ENCODE data around the gene THAP10. TPM values are rescaled to one million over a fixed set of nuclear protein-coding genes. Genes with fewer than 3 reads are reported as not detected.
"Not testable (repeated sequence)": the region's sequence is repeated elsewhere in the genome, so short reads cannot be mapped to it uniquely, and the experiment has no call there.

Gene THAP10
- not detected for total RNA-seq
- polyA plus RNA-seq: not detected
- 0 reads per million in 6 experiments for total RNA-seq

DNA sequence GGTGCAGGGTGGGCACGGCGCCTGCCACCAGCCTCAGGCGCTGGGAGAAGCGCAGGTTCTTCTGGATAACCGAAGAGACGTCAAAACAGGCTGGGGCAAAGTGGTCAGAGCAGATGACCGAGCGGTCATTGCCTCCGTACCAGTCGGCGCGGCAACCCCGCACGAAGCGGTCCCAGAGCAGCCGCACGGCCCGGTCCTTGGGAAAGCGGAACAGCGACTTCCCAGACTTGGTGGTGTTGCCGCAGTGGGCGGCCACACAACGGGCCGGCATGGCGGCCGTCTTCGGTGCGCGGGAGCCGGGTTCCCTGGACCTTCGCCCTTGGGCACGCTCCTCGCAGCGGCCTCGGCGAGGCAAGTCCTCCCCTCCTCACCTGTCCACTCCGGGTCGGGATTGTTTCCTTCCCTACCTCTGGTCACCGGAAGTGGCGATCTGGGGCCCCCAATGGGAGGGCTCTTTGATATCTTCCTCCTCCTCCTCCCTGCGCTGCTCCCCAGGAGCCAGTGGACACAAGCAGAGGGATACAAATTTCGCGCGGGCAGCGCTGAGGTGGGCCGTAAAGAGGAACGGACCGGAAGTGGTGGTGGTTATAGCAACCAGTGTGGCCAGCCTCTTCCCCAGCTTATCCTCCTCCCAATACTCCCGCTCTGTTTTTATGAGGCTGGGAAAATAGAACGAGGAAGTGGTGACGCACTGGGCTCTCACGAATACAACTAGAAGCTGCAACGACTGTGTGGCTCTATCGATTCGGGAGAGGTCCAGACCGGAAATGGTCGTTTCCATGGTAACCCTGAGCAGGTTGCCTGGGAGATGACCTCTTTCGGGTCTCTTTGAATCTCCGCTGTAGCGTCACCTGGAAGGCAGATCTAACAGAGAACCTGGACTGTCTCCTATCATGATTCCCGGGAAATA lies at the start of gene THAP10, which contains the start of gene LRRC49:
Gene THAP10, minus strand, starts transcription at position 432 of the 910 bp plus-strand sequence. Its CDS starts 161 bp downstream, at position 271.
Gene LRRC49, plus strand, starts transcription at position 825 of the 910 bp plus-strand sequence. Its CDS starts 69 bp downstream, at position 894.
- H3K4me3 Mint-ChIP-seq: peak within 1 kb of the TSS; percentile 71 to 87 (median 84)
- H3K27ac Mint-ChIP-seq: peak within 1 kb of the TSS in 1 of 10 donors; percentile 48
- POLR2A ChIA-PET: interaction anchor here (0.5 kb wide), 1 partner anchor 1217 kb away, joined by 4 read pairs; no protein-coding TSS in a partner anchor
- peaks cover 0 to 10% (median 0%) of the 10 kb centered on the region in 3 donors for H3K36me3 Mint-ChIP-seq
- DNase-seq (peak in 4 of 10 donors; percentile 2 to 9 (median 7)), ATAC-seq (peak; percentile 17 to 43)
- peaks cover 4 to 13% (median 11%) of the 10 kb centered on the region in 4 donors for H3K4me1 Mint-ChIP-seq
- H3K27me3 Mint-ChIP-seq: peaks cover 41 to 72% (median 53%) of the 10 kb centered on the region in 5 donors
- H3K9me3 Mint-ChIP-seq: peaks cover 0 to 11% (median 0%) of the 10 kb centered on the region in 9 donors

DNA sequence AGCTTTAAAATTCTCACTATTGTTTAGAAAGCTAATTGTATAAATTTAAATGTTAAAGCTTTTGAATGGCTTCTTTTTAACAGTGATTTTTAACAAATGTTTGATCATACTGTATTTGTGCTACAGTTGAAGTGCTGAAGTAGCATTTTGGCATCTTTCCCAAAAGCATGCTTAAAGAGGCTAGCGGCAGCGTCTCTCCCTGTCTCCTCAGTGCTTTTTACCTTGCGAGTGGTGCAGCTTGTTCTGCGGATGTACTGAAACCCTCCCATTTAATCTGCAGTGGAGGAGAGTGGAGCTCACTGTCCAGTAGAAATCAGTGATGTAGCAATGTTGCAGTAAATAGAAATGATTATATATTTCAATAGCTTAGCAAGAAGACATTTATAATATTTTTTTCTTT lies 44.1 kb upstream of the THAP10 start:
- ATAC-seq: no peak
- POLR2A ChIA-PET: no interaction called here
- H3K9me3 Mint-ChIP-seq: no peaks in the 10 kb centered on the region
- peaks cover 1 to 22% (median 8%) of the 10 kb centered on the region in 5 donors for H3K27me3 Mint-ChIP-seq
- no peak overlapping the region for H3K4me3 Mint-ChIP-seq
- no peak overlapping the region for H3K27ac Mint-ChIP-seq
- H3K36me3 Mint-ChIP-seq: no peaks in the 10 kb centered on the region
- H3K4me1 Mint-ChIP-seq: no peaks in the 10 kb centered on the region
- DNase-seq: no peak

DNA sequence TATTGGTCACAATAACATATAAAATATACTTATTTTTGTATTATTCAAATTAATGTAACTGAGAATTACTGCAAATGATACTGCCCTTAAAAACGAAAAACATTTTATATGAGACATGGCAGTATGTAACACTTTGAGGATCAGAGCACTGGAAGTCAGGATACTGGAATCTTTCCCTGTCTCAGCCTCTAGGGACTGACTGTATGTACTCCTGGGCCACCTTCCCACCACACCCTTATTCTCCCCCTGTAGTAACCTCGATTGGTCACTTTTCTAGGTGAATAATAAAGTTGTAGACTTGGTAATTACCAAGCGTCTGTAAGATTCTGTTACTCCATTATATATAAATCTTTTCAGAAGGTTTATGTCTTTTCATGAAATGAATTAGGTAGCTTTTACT lies 43.4 kb upstream of the THAP10 start:
- POLR2A ChIA-PET: no interaction called here
- Mint-ChIP-seq H3K9me3 (no peaks in the 10 kb centered on the region), H3K27ac (no peak overlapping the region), H3K36me3 (no peaks in the 10 kb centered on the region), H3K4me3 (no peak overlapping the region), H3K27me3 (peaks cover 1 to 29% (median 9%) of the 10 kb centered on the region in 5 donors), H3K4me1 (no peaks in the 10 kb centered on the region)
- no peak for ATAC-seq
- DNase-seq: no peak

DNA sequence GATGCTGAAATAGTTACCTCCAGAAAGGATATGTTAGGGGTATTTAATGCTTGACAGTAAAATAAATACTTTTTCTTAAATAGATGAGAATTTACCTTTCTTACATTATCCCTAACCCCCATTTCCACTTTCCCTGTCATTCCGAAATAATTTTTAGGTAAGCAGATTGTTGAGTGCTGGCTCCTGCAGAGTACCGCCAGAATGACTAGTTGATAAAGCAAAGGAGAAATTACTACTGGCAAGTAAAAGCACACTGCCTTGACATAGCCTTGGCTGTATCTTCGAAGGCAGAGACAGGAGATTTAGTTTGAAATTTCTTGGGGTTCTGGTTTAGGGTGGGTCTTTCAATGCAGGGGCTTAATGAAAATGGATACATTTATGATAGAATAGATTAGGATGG lies 41.2 kb upstream of the THAP10 start:
- no peak overlapping the region for H3K4me3 Mint-ChIP-seq
- ATAC-seq (no peak), DNase-seq (no peak)
- H3K4me1 Mint-ChIP-seq: no peaks in the 10 kb centered on the region
- peaks cover 0 to 3% (median 0%) of the 10 kb centered on the region in 3 donors for H3K36me3 Mint-ChIP-seq
- H3K27ac Mint-ChIP-seq: no peak overlapping the region
- H3K9me3 Mint-ChIP-seq: no peaks in the 10 kb centered on the region
- H3K27me3 Mint-ChIP-seq: peaks cover 14 to 51% (median 21%) of the 10 kb centered on the region in 5 donors
- POLR2A ChIA-PET: no interaction called here

DNA sequence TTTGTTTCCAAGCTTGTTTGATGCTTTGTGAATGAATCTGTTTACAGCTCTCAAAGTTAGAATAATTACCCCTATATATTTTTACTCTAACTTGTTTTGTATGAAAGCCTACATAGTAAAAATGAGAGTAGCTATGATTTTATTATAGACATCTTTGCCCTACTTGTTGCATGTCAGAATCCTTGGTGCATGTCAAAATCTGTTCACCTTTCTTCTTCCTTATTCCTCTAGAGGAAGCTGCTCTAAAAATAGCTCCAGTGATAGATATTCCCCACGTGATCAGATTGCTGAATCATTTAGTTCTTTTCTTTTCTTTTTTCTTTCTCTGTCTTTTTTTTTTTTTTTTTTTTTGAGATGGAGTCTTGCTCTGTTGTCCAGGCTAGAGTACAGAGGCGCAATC lies 40.2 kb upstream of the THAP10 start:
- H3K27me3 Mint-ChIP-seq: peaks cover 15 to 59% (median 21%) of the 10 kb centered on the region in 5 donors
- no peak for DNase-seq
- no peaks in the 10 kb centered on the region for H3K9me3 Mint-ChIP-seq
- no peak overlapping the region for H3K4me3 Mint-ChIP-seq
- POLR2A ChIA-PET: no interaction called here
- no peaks in the 10 kb centered on the region for H3K4me1 Mint-ChIP-seq
- ATAC-seq: no peak
- H3K36me3 Mint-ChIP-seq: peaks cover 0 to 3% (median 0%) of the 10 kb centered on the region in 3 donors
- H3K27ac Mint-ChIP-seq: no peak overlapping the region

DNA sequence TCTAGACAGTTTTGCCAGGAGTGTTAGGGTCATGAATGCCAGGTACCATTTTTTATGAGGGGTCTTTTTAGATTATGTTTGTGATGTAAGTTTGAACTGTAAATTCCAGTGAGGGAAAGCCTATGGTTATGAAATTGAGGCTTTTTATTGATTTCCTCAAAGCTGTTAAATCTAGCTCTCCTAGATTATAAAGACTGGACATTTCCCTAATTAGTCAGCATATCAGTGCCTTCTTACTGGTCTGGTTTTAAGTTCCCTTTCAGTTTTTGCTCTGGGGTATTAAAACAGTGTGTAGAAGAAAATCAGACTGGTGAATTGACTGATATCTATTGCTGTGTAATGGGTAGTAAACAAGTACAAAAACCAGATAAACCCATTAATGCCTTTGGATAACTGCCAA lies 39.6 kb upstream of the THAP10 start:
- peaks cover 0 to 3% (median 0%) of the 10 kb centered on the region in 3 donors for H3K36me3 Mint-ChIP-seq
- no peak overlapping the region for H3K27ac Mint-ChIP-seq
- no peak for ATAC-seq
- H3K4me3 Mint-ChIP-seq: no peak overlapping the region
- H3K4me1 Mint-ChIP-seq: no peaks in the 10 kb centered on the region
- H3K9me3 Mint-ChIP-seq: no peaks in the 10 kb centered on the region
- POLR2A ChIA-PET: no interaction called here
- peaks cover 17 to 60% (median 21%) of the 10 kb centered on the region in 5 donors for H3K27me3 Mint-ChIP-seq
- no peak for DNase-seq

DNA sequence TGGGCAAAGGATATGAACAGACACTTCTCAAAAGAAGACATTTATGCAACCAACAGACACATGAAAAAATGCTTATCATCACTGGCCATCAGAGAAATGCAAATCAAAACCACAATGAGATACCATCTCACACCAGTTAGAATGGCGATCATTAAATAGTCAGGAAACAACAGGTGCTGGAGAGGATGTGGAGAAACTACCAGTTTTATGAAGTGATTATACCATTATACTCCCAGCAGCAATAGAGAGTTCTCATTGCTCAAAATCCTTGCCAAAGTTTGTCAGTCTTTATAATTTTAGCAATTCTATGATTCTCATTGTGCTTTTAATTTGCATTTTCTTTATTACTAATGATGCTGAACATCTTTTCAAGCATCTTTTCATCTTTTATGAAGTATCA lies 34.7 kb upstream of the THAP10 start:
- DNase-seq, H3K36me3 Mint-ChIP-seq, H3K4me1 Mint-ChIP-seq, POLR2A ChIA-PET, H3K27ac Mint-ChIP-seq, H3K9me3 Mint-ChIP-seq, H3K4me3 Mint-ChIP-seq, ATAC-seq: not testable (repeated sequence)
- peaks cover 22 to 73% (median 30%) of the 10 kb centered on the region in 5 donors for H3K27me3 Mint-ChIP-seq

DNA sequence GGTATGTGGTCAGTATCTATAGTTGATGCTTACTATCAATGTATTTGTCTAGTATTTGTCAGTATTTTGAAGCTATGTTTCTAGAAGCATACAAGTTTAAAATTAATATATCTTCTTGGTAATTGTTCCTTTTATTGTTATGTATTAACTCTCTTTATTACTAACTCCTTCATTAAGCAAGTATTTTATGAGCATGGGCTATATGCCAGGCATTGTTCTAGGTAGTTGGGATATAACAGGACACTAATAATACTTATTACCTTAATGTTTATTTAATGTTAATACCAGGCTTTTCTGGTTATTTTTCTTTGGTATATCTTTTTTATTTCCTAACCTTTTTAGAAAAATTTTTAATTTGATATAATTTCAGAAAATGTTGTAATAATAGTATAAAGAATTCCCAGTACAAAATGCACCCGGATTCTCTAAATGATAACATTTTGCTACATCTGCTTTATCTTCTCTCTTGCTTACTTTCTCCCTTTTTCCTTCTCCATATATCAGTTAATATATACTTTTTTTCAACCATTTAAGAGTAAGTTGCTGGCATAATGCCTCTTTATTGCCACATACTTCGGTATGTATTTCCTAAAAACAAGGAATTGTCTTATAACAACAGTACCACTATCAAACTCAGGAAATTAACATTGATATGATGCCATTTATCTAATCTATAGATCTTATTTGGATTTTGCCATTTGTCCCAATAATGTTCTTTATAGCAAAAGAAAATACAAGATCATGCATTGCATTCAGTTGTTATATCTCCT lies 31.3 kb upstream of the THAP10 start:
- Mint-ChIP-seq H3K9me3 (peaks cover 0 to 8% (median 5%) of the 10 kb centered on the region in 9 donors), H3K4me1 (no peaks in the 10 kb centered on the region), H3K4me3 (no peak overlapping the region), H3K27ac (no peak overlapping the region), H3K27me3 (peaks cover 13 to 57% (median 27%) of the 10 kb centered on the region in 5 donors), H3K36me3 (peaks cover 0 to 6% (median 2%) of the 10 kb centered on the region in 3 donors)
- no peak for DNase-seq
- ATAC-seq: no peak
- POLR2A ChIA-PET: no interaction called here

DNA sequence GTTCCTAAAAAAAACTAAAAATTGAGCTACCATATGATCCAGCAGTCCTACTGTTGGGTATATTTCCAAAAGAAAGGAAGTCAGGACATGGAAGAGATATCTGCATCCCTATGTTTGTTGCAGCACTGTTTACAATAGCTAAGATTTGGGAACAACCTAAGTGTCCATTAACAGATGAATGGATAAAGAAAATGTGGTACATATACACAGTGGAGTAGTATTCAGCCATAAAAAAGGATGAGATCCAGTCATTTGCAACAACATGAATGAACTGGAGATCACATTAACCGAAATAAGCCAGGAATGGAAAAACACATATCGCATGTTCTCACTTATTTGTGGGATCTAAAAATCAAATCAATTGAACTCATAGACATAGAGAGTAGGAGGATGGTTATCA lies 29.9 kb upstream of the THAP10 start:
- Mint-ChIP-seq H3K9me3 (peaks cover 0 to 8% (median 5%) of the 10 kb centered on the region in 9 donors), H3K36me3 (peaks cover 0 to 6% (median 2%) of the 10 kb centered on the region in 3 donors), H3K27ac (no peak overlapping the region), H3K27me3 (peaks cover 10 to 52% (median 24%) of the 10 kb centered on the region in 5 donors), H3K4me3 (no peak overlapping the region), H3K4me1 (no peaks in the 10 kb centered on the region)
- ATAC-seq (no peak), DNase-seq (no peak)
- POLR2A ChIA-PET: no interaction called here

DNA sequence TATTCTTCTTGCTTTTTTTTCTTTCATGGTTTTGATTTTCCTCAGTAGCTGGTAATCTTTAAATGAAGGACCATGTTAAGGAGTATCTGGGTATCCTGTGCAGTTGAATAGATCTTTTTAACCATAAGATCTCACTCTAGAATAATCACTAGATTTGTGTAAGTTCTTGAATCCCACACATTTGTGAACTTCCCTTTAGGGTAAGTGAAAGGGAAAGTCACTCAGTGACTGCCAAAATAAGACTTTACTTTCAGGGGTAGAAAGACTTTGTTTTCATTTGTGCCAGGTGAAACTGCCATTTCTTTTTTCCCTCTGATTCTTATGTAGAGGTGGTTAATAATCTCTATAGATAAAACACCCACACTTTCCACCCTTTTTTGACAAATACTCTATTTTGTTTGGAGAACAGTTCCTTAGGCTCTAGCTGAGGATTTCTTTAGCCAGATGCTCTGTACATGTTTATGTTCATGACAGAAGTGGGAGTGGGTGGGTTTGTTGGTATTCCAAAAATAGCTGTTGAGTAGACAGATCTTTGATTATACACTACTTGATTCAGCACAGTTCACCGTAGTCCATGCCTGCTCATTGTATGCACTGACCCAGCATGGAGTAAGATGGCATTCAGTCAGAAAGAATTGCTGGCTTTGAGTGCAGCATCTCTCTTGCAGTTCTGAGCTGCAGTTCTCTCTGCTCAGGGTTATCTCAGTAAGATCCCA lies 28.9 kb upstream of the THAP10 start:
- no peak overlapping the region for H3K27ac Mint-ChIP-seq
- POLR2A ChIA-PET: no interaction called here
- H3K36me3 Mint-ChIP-seq: peaks cover 0 to 6% (median 2%) of the 10 kb centered on the region in 3 donors
- peaks cover 12 to 45% (median 18%) of the 10 kb centered on the region in 5 donors for H3K27me3 Mint-ChIP-seq
- DNase-seq (no peak), ATAC-seq (no peak)
- peaks cover 0 to 8% (median 5%) of the 10 kb centered on the region in 9 donors for H3K9me3 Mint-ChIP-seq
- H3K4me3 Mint-ChIP-seq: no peak overlapping the region
- H3K4me1 Mint-ChIP-seq: no peaks in the 10 kb centered on the region

DNA sequence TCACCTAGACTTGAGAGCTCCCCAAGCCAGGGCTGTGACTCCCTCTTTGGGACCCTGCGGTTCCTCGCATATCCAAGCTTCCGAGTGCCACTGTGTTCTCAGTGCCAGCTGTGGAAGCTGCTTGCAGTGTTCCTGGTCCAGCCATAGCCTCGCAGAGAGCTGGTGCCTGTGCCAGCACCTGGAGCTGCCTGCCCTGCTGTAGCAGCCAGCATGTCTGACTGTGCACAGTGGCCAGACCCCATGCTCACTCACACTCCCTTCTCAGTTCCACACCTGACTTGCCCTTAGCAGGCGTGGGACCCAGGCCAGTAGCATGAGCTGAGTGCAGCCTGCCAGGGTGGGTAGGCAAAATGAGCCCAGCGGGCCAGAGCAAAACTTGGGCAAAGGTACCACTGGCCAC lies 25.7 kb upstream of the THAP10 start:
- peaks cover 0 to 6% (median 2%) of the 10 kb centered on the region in 3 donors for H3K36me3 Mint-ChIP-seq
- H3K9me3 Mint-ChIP-seq: peaks cover 0 to 8% (median 5%) of the 10 kb centered on the region in 9 donors
- POLR2A ChIA-PET: no interaction called here
- peaks cover 7 to 24% (median 17%) of the 10 kb centered on the region in 5 donors for H3K27me3 Mint-ChIP-seq
- no peak overlapping the region for H3K27ac Mint-ChIP-seq
- no peak overlapping the region for H3K4me3 Mint-ChIP-seq
- DNase-seq (no peak), ATAC-seq (no peak)
- no peaks in the 10 kb centered on the region for H3K4me1 Mint-ChIP-seq

DNA sequence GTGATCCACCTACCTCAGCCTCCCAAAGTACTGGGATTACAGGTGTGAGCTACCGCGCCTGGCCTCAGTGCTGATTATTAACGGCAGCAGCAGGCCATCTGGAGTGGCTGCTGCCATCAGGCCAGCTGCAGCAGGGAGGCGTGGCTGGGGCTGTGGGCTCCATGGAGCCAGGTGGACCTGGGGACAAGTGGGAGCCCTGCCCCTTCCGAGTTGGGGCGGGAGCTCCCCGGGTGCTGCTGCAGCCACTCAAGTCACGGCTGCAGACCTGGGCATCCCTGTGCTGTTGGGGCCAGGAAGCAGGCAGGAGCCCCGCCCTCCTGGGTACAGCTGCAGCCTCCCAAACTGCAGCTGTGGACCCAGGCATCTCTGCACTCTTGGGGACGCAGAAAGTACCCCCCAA lies 24.3 kb upstream of the THAP10 start:
- ATAC-seq (no peak), DNase-seq (no peak)
- Mint-ChIP-seq H3K9me3 (no peaks in the 10 kb centered on the region), H3K27me3 (peaks cover 3 to 17% (median 11%) of the 10 kb centered on the region in 5 donors), H3K27ac (no peak overlapping the region), H3K4me3 (no peak overlapping the region), H3K4me1 (no peaks in the 10 kb centered on the region), H3K36me3 (no peaks in the 10 kb centered on the region)
- POLR2A ChIA-PET: no interaction called here

Data from naive thymus-derived CD8-positive, alpha-beta T cell (primary cell).